HG03060 (cell line): ENCODE measurements around the gene CDK2.

Source experiments
- ATAC-seq: cut with Tn5 transposase; IDR thresholded peaks from one replicate; pipeline ENCODE4 v1.9.1; 2021; ENCODE audit warnings: low read depth, moderate number of reproducible peaks; ENCODE audit not compliant: unreplicated experiment

The CDK2 gene

DNA sequence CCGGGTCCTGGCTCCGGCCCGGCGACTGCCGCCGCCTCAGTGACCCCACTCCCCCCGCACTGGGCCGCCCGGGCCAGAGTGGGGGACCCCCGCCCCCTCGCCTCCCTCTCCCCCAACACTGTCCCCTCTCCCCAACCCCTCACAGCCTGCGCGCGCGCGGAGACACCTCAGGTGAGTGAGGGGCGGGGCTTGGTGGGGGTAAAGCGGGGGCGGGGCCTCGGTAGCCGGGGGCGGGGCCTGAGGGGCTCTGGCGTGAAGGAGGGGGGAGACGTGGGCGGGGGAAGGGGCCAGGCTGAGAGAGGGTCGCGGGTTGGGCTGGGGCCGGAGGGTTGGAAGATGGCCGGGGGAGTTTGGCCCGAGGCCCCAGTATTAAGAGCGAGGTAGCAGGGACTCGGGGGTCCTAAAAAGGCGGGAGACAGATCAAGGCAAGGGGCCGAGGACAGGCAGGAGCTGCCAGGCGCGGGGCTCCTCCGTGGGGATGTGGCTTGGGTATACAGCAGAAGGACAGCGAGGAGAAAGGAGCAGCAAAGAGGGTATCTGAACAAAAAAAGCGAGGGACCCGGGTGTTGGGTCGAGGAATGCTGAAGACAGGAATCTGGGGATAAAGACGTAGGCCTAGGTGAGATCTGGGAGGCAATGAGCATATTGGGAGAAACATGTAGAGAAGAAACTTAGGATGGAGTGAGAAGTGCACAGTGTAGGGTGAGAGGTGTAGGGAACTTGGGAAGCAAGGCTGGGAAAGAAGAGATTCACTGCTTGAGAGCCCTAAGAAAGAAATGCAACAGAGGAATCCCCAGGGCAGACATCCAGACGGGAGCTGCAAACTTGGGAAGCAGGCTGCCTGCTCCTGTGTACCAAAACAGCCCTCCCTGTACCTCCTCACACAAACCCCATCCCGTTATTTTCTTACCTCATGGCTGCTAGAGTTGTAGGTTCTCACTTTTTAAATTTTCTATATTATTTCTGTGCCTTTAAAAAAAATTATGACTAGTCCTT, 41.2 kb downstream of the CDK2 start:
- ATAC-seq = no peak

DNA sequence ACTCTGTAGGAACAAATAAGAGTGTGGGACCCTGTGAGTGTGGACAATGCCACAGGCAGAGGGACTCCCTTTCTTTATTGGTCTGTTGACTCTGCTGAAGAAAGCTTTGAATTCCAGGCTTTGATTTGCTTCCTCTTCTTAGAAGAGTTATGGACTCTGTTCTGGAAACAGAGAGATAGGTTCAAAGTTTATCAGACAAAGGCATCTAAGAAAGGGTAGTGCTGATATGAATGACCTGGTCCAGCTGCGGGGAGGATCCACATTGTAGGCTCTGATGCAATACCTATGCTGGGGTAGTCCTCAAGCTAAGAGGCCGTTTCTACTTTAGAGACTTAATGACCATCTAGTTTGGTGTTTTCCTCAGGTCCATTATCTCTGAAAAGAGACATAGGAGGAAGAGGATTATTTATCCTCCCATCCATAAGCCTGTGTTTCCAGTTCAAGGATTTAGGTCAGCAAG, 43.5 kb downstream of the CDK2 start:
- no peak for ATAC-seq

DNA sequence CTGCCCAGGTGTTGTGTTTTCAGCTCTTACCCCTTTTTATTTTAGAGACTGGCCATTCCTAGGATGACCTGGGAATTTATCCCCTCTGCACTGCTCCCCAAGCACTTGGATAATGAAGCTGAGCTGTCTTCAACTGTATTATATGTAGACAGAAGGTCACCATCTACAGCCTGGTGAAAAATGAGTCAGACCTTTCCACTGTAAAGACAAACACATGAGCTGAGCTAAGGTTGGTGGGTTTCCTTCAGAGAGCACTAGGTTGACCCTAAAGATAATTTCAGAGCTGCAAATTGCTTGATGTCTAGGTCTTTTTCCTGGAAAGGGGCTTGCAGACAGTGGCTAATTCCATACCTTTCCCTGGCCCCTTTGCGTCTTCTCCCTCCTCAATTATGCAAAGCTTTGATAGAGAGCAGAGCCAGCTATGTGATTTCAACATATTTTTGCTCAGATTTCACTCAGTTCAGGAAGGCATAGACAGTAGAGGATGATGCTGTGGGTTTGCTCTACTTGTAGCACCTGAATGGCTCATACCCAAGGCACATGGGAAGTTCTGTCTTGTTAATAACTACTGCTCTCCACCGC, 45.0 kb downstream of the CDK2 start:
- no peak for ATAC-seq

DNA sequence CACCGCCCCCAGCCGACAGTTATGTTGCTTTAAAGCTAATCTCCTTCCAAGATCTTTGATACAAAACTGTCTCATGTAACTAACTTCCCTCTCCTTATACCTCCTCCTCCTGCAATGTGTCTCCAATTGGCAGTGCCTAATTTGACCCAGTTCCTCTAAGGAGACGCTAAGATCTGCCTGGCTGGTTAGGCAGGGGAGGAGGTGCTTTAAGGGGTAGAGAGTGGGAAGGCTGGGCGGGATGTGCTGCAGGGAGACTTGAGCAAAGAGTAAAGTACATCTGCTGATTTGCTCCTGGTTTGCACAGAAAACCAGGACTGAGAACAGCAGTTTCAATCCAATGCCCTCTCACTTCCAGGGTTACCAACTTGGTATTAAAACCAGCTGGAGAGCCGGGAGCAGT, 46.9 kb downstream of the CDK2 start:
- no peak for ATAC-seq

DNA sequence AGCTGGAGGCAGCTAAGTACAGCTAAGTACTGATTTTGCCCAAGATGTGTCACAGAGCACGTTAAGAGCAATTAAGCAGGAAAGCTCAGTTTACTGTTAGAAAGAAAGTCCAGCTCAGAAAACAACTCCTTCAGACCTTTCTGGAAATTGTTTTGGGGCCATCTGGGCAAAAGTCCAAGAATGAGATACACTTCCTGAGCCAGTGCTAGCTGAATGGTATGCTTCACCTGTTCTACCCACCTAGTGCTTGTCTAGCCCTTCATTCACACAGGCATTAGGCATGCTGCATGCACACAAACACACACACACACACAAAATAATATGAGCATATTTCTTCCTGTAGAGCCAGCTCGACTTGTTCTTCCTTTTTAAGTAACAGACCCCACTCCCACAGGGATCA, 47.6 kb downstream of the CDK2 start:
- no peak for ATAC-seq

DNA sequence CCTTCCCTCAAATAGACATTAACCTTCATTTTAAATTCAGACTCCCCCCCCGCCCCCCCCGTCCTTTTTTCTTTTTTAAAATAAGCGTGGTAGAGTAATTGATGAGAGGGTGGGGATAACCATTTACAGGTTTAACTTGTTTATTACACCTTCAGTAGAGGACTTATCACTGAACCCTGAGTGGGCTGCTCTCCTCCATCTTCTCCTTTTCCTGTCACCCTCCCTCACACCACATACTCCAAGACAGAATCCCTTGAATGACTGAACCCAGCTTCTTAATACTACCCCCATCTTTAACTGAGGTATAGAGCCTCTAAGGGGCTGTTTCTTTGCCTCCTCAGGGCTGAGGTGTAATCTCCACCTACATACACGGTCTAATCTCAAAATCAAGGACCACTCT, 50.6 kb downstream of the CDK2 start:
- no peak for ATAC-seq

DNA sequence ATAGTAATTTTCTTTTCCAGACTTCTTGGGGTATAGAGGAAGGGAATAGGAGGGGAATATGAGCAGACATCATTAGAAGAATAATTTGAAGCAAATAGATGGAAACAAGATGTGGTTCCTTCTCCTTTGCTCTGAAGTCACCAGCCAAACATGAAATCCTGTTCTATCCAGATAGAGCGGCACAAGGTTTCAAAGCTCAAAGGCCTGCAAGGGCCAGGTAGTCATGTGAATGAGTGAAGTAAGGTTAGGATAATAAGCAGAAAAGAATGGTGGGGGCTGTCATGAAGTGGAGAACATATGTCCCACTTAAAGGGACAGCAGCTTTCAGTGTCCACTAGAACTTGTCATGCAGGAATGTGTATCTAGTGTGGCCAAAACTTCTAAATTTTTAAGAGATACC, 51.7 kb downstream of the CDK2 start:
- ATAC-seq = no peak

DNA sequence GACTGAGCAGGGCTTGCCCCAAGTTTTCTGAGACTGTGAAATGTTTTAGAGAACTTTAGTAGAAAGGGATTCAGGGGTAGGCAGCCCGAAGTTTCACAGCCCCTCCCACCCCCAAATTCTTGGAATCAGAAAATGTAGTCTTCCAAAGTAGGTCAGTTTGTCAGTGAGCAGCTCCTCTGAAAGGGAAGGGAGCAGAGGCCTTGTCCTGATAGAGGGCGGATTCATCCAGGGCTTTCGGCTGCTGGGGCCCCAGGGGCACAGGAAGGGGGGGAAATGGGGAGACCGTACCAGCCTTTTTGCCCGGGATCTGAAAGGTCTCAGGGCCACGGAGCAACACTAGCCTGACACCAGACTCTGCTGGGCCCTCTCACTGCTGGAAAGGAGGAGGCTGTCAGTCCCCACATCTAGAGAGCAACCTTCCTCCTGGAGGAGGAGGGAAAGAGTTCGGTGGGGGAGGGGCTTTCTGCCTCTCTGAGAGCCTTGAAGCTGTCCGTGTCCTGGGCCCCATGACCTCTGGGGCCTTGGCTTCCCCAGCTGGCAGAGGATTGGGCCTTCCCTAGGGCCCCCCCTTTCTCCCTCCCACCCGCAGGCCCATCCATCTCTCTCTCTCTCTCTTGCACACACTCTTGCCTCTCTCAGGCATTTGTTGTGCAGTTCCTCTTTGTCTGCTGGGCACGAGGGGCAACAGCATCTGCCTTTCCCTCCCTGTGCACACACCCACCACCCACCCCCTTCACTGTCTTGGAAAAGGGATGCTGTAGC, 54.0 kb downstream of the CDK2 start, which contains the start of gene IKZF4:
IKZF4 (plus strand) TSS at position 621 of the 762 bp plus-strand sequence. CDS start 451 bp downstream, outside the sequence.
- no peak for ATAC-seq

DNA sequence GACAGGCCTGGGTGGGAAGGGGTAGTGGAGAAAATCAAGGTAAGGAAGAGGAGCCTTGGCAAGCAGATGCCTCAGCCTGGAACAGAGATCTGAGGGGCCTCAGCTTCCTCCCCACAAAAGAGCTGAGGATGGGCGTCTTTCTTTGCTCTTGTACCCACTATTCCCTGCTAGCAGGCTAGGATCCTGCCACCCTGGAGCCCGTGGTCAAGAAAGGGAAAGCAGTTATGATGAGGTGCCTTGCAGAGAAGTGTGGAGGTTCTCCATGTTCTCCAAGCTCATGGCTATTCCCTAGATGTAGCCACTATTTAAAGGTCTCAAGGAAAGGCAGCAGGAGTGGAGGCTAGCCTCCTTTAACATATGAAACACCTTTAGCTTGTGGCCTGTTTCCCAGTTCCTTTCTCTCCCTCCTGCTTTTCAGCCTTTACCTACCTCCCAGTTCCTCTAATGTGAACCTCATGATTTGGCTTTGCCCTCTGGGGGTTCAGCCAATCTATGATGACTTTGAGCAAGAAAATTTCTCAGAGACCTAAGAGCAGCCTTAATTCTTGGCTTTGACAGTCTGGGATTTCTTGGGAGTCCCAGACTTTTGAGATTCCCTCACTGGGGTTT, 55.4 kb downstream of the CDK2 start:
- no peak for ATAC-seq
